GM19043 (cell line): Measurements from ENCODE around the gene SPIRE2.
"Not testable (repeated sequence)": the region's sequence is repeated elsewhere in the genome, so short reads cannot be mapped to it uniquely, and the experiment has no call there.

Experiments
- ATAC-seq: cut with Tn5 transposase; IDR thresholded peaks from one replicate; pipeline ENCODE4 v1.9.1; 2021; ENCODE audit warnings: low read depth; ENCODE audit not compliant: unreplicated experiment

The SPIRE2 gene, protein sequence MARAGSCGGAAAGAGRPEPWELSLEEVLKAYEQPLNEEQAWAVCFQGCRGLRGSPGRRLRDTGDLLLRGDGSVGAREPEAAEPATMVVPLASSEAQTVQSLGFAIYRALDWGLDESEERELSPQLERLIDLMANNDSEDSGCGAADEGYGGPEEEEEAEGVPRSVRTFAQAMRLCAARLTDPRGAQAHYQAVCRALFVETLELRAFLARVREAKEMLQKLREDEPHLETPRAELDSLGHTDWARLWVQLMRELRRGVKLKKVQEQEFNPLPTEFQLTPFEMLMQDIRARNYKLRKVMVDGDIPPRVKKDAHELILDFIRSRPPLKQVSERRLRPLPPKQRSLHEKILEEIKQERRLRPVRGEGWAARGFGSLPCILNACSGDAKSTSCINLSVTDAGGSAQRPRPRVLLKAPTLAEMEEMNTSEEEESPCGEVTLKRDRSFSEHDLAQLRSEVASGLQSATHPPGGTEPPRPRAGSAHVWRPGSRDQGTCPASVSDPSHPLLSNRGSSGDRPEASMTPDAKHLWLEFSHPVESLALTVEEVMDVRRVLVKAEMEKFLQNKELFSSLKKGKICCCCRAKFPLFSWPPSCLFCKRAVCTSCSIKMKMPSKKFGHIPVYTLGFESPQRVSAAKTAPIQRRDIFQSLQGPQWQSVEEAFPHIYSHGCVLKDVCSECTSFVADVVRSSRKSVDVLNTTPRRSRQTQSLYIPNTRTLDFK

GRCh38 chr16:89828199-89828869 lies at the start of gene SPIRE2:
Gene SPIRE2, plus strand, starts transcription at chr16:89828475. Its CDS starts 76 bp downstream, at chr16:89828551.
- ATAC-seq: no peak

GRCh38 chr16:89779231-89779908 lies 48.9 kb upstream of the SPIRE2 start:
- no peak for ATAC-seq

DNA sequence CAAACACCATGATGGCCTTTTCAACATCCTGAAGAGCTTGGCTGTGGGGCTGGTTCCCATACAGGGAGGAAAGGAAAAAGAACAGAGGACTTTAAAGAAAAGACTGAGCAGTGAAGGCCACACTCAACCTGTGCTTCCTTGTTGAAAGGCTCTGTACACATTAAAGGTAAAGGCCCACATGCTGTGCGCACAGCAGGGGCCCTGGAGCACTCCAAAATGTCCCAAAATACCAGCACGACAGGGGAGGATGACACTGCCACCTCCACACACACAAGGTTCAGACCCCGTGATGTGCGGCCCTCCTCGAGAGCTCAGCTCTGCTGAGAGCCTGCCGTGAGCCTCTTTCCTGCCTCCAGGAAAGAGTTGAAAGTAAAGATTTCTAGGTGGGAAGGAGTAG lies 48.4 kb upstream of the SPIRE2 start:
- ATAC-seq: no peak

DNA sequence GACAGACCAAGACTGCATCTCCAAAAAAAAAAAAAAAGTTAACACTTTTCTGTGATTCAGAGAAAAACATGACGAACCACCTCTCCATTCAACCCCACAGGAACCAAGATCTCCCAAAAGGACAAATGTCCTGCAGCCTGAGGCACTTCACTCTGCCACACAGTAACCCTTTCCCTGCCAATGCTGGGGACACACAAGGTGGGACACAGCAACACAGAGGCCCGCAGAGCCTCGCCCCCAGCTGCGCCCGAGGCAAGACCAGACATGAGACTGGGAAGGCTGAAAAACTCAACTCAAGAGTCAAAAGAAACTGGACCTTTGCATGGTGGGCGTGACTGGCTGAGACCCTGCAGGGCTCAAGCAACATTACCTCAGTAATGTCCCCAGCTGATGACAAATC lies 45.8 kb upstream of the SPIRE2 start:
- ATAC-seq: no peak

- not testable (repeated sequence) for ATAC-seq
These were observed 44.3 kb upstream of the SPIRE2 start for GRCh38 chr16:89783952-89784351.

DNA sequence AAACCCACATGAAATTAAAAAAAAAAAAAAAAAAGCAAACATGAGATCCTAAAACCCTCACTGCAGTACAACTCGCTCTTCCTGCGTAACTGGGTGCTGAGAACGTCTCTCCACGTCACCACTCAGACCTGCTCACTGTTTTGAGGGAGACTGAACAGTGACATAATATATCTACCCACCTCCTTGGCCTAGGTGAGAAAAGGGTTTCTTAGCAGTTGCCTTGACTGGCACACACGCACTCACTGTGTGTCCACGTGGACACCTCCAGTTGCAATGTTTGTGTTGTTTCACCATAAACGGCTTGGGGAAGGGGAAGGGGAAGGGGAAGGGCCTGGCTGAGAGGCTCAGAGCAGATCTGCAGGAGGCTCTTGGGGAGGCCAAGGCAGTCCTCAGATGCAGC lies 43.9 kb upstream of the SPIRE2 start:
- no peak for ATAC-seq

GRCh38 chr16:89785523-89786155 lies 42.6 kb upstream of the SPIRE2 start:
- ATAC-seq: no peak

- ATAC-seq: no peak
These were observed 41.6 kb upstream of the SPIRE2 start for GRCh38 chr16:89786474-89787364.

DNA sequence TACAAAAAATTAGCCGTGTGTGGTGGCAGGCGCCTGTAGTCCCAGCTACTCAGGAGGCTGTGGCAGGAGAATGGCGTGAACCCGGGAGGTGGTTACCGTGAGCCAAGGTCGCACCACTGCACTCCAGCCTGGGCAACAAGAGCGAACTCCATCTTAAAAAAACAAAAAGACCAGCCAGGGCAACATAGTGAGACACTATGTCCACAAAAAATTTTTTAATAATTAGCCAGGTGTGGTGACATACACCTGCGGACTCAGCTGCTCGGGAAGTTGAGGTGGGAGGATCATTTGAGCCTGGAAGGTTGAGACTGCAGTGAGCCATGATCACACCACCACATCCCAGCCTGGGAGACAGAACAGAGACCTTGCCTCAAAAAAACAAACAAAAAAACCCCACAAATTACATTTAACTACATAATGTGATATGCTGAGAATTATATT lies 40.9 kb upstream of the SPIRE2 start:
- no peak for ATAC-seq

DNA sequence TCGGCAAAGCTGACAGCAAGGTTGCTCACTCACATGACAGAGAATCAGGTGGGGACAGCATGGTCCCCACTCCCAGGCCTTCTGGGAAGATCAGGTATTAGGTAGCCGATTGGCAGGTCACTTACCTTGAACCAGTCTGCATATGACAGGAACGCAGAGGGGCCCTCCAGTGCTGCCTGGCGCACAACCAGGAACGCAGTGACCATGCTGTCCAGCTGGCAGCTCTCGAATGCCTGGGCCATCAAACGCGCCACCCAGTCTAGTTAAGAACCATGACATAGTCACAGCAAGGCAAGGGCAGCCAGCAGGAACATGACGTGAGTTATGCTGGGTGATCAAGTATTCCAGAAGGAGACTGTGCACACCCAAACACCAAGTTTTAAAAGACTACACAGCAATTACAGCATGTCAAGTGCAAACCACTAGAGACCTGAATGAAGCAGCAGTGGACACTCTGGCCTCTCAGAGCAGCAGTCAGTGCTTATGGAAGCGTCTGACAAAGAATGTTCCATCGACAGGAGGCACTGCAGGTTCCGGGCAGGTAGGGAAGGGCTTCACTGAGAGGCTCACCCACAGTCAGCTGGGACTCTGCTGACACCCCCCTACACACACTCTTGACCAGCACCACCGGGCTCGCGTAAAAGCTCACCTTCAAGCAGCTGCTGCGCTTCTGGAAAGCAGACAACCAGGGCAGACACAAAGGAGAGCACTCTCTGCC lies 36.8 kb upstream of the SPIRE2 start:
- ATAC-seq: no peak

DNA sequence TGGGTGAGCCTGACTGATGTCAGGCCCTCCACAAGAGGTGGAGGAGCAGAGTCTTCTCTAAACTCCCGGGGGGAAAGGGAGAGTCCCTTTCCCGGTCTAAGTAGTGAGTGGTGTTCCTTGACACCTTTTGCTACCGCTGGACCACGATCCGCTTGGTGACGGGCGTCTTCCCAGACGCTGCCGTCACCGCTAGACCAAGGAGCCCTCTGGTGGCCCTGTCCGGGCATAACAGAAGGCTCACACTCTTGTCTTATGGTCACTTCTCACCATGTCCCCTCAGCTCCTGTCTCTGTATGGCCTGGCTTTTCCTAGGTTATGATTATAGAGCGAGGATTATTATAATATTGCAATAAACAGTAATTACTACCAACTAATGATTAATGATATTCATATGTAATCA lies 35.2 kb upstream of the SPIRE2 start:
- not testable (repeated sequence) for ATAC-seq

GRCh38 chr16:89793955-89794354 lies 34.3 kb upstream of the SPIRE2 start:
- ATAC-seq: no peak

DNA sequence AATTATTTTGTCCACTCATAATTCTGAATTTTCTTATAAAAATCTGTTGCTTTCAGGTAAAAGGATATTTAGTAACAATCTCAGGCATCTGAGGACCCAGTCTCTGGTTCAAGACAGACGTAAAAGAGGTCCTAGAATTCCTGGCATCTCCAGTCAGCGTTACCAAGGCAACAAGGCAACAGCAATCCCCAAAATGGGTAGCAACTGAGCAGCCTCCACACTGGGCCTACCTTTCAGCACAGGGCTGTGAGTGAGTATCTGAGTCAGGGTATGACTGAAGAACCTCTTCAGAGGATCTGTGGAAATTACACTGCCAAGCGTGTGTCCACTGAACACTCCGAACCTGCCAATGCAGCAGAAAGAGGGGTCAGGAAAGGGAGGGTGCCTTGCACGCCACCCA lies 32.6 kb upstream of the SPIRE2 start:
- ATAC-seq: no peak

GRCh38 chr16:89796104-89796503 lies 32.2 kb upstream of the SPIRE2 start:
- ATAC-seq: no peak

GRCh38 chr16:89798126-89798525 lies 30.1 kb upstream of the SPIRE2 start:
- no peak for ATAC-seq

DNA sequence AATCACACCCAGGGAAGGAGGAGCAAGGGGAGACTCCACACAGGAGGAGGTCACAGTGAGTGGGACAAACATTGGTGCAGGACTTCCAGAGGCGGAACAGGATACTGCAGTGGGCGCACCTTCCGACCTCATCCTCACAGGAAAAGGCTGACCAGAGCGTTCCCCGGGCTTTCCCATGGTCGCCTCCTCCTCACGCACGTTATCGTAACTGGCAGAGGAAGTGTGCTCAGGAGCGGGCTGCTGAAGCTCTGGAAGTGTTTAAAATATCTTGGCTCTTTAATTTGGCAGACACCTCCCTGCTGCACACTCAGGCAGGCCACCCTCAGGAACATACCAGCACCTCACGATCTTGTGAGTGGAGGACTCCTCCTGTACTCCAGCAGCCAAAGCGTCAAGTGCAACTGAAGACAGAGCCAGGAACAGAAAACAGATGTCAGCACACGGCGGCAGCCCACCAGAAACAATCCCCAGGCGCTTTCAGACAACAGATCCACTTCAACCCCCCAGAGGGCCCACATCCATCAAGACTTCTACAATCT lies 29.4 kb upstream of the SPIRE2 start:
- ATAC-seq: no peak

DNA sequence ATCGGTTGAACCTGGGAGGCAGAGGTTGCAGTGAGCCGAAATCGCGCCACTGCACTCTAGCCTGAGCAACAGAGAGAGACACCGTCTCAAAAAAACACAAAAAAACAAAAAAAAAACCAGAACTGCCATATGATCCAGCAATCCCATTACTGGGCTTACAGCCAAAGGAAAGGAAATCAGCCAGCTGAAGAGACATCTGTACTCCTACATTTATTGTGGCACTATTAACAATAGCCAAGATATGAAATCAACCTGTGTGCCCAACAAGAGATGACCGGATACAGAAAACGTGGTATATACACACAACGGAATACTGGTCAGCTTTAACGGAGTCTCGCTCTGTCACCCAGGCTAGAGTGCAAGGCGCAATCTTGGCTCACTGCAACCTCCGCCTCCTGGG lies 26.5 kb upstream of the SPIRE2 start:
- ATAC-seq: no peak

GRCh38 chr16:89805136-89805905 lies 23.0 kb upstream of the SPIRE2 start:
- ATAC-seq: no peak
